Medulla oblongata (tissue), 1 donor: ENCODE results near the gene DNTTIP2.
"Not testable (repeated sequence)": the region's sequence is repeated elsewhere in the genome, so short reads cannot be mapped to it uniquely, and the experiment has no call there.

Experiments used
- DNase-seq: peaks from one replicate; pipeline ENCODE4 v3.0.0-alpha.2; 2015; ENCODE audit errors: extremely low spot score

DNTTIP2 gene

GRCh38 chr1:93878889-93879586 is at the start of gene DNTTIP2:
TSS of gene DNTTIP2 (minus strand) at chr1:93879206. CDS start at chr1:93879148, 58 bp downstream.
- peak; percentile 98 for DNase-seq

GRCh38 chr1:93925206-93925605 is 46.2 kb upstream of the DNTTIP2 start:
- DNase-seq, result no peak

GRCh38 chr1:93919780-93920179 is 40.8 kb upstream of the DNTTIP2 start:
- DNase-seq, result no peak

- no peak for DNase-seq
Measured at GRCh38 chr1:93917302-93917701, 38.3 kb upstream of the DNTTIP2 start.

- DNase-seq, result not testable (repeated sequence)
Measured at GRCh38 chr1:93910880-93911279, 31.9 kb upstream of the DNTTIP2 start.

GRCh38 chr1:93910305-93910704 is 31.3 kb upstream of the DNTTIP2 start:
- no peak for DNase-seq

GRCh38 chr1:93909146-93910050 is 30.4 kb upstream of the DNTTIP2 start, which contains the start of gene GCLM:
TSS of gene GCLM (minus strand) at chr1:93909430. CDS start at chr1:93909163, 267 bp downstream.
- DNase-seq, result peak; percentile 87

- no peak for DNase-seq
Measured at GRCh38 chr1:93908394-93909145, 29.6 kb upstream of the DNTTIP2 start.

- DNase-seq, result no peak
Measured at GRCh38 chr1:93907718-93908117, 28.7 kb upstream of the DNTTIP2 start.

GRCh38 chr1:93906480-93906879 is 27.5 kb upstream of the DNTTIP2 start:
- DNase-seq, result no peak

GRCh38 chr1:93905734-93906133 is 26.7 kb upstream of the DNTTIP2 start:
- DNase-seq, result no peak

GRCh38 chr1:93905051-93905450 is 26.0 kb upstream of the DNTTIP2 start:
- no peak for DNase-seq

- no peak for DNase-seq
Measured at GRCh38 chr1:93904228-93904627, 25.2 kb upstream of the DNTTIP2 start.

GRCh38 chr1:93900723-93901504 is 21.9 kb upstream of the DNTTIP2 start:
- no peak for DNase-seq

GRCh38 chr1:93899543-93900207 is 20.7 kb upstream of the DNTTIP2 start:
- DNase-seq, result no peak

GRCh38 chr1:93888900-93889299 is 9.9 kb upstream of the DNTTIP2 start:
- no peak for DNase-seq

GRCh38 chr1:93882269-93882668 is 3.3 kb upstream of the DNTTIP2 start:
- DNase-seq, result no peak

- DNase-seq, result no peak
Measured at GRCh38 chr1:93880731-93881130, 1.7 kb upstream of the DNTTIP2 start.

GRCh38 chr1:93878501-93878888 is 511 bp downstream of the DNTTIP2 start:
- peak; percentile 34 for DNase-seq

GRCh38 chr1:93877529-93877928 is 1.5 kb downstream of the DNTTIP2 start:
- no peak for DNase-seq

- DNase-seq, result no peak
Measured at GRCh38 chr1:93876244-93876643, 2.8 kb downstream of the DNTTIP2 start.
